ENCODE data around the gene ARPC1B.
A peak's percentile ranks its signal among the peaks of the same experiment; 100 is the strongest.

Gene ARPC1B

DNA sequence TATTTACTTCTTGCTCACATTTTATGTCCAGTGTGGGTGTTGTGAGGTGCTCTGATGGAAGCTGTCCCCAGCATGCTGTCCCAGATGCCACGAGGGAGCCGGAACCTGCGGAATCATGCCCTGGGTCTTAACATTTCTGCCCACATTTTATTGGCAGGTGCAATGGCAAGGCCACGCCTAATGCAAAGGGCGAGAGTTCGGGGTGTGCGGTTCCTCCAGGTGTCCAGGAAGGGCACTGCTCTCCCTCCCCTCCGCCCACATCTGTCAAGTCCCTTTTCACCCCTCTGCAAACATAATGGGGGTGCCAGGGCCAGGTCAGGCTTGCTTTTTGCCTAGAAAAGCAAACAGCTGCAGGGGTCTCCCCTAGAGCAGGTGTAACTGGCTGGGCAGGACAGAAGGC is 17.5 kb downstream of the ARPC1B start:
- DNase-seq: no peak

DNA sequence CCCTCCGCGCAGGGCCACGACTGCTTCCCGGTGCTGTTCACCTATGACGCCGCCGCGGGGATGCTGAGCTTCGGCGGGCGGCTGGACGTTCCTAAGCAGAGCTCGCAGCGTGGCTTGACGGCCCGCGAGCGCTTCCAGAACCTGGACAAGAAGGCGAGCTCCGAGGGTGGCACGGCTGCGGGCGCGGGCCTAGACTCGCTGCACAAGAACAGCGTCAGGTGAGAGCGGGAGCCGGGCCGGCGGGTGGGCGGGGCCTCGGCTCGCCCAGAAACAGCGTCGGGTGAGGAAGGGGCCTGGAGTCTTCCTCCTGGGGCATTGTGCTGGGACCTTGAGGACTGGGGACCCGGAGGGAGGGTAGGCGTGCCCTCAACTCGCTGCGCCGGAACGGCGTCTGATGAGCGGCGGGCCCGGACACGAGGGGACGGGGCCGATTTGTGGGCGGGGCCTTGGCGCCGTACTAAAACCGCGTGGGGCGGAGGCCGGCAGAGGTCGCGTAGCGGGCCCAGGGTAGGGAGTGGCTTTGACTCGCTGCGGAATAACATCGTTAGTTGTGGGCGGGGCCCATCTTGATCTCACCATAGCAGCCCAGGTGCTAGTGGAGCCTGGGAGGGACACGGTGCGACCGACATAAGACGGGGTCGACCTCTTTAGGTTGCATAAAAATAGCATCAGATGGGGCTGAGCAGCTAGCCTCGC is 18.3 kb downstream of the ARPC1B start:
- peak; percentile 79 for DNase-seq

- DNase-seq: no peak
These were observed 19.0 kb downstream of the ARPC1B start for GRCh38 chr7:99393355-99394187.

- DNase-seq: no peak
These were observed 19.6 kb downstream of the ARPC1B start for GRCh38 chr7:99394188-99394502.

GRCh38 chr7:99395616-99396327 is 21.2 kb downstream of the ARPC1B start:
- no peak for DNase-seq

DNA sequence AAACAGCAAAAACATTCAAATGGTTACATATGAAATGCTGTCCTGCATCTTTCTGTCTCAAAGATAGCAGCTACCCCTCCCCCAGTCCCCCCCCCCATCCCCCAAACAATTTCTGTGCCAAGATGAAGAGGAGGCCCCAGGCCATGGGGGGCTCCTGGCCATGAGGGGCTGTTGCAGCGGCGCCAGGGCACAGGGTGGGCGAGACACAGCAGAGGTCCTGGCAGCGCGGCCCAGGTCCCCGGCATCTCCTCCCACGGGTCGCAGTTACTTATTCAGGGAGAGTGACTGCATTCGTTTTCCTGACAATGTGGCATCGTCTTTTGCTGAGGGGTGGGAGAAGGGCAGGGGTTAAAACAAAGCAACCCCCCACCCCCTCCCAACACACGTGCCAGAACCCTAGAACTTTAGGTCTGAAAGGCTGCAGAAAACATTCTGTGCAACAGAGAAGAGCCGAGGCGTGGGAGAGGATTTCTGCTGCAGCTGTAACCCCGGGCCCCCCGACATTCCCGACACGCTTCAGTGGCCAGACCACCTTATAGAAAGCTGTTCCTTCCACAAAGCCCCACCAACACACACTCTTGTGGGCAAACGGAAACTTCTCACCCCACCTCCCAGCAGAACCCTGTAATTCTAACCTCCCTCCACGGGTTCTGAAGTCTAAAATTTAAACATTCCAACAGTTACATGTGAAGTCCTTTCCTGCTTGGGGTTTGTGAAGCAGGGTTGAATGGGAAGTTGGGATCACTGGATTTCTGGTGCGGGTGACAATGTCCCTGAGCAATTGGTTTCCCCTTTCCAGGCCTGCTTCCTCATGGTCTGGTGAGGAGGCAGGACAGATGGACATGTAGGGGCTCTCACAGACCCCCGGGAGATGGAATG is 22.1 kb downstream of the ARPC1B start:
- DNase-seq: no peak

DNA sequence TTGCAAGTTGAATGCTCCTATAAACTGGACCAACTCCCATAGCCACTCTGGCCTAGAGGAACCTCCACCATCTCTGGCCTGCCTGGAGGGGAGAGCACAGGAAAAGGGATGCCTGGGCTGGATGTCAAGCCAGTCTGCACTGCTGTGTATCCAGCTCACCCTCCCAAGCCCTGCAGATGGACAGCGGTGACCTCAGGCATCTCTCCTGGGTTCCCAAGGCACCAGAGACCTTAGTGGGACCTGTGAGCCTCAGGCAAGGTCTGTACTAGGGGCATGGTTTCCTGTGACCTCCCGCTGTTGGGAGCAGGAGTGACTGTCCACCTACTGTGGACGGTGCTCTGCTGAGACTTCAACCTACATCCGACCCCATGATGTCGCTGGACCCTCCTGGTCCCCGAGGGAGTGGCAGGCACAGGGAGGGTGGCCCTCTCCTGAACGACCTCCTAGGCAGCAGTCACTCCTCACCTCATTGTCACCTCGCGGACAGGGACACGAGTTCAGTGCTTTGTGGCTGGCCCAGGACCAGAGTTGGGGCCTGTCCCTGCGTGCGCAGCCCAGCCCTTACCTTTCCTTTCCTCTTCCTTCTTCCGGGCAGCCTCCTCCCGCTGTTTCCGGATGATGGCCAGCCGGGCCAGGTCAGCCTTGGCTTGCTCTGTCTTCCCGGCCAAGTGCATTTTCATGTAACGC is 22.9 kb downstream of the ARPC1B start:
- no peak for DNase-seq

DNA sequence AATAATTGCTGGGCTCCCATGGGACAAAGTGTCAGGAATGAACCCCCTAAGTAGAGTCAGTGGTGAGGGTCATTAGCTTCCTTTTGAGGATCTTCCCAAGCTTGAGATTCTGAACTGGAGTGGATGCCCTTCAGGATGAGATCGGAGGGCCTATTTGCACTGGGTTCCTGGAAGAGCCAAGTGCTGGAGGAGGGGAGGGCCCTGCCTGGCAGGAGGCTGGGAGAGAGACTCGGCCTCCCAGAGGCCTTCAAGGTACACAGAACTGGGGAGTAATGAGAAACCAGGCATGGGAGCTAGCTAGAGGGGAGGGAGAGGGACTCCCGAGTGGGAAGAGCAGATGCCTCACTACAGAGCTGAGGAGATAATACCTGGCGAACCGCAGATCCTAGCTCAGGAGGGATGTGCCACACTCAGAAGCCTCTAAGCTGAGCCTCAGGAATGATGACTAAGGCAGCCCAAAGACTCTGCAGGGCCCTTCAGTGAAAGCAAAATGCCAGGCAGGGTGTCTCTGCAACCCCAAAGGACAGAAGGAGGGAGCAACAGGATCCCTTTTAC is 24.4 kb downstream of the ARPC1B start:
- no peak for DNase-seq

DNA sequence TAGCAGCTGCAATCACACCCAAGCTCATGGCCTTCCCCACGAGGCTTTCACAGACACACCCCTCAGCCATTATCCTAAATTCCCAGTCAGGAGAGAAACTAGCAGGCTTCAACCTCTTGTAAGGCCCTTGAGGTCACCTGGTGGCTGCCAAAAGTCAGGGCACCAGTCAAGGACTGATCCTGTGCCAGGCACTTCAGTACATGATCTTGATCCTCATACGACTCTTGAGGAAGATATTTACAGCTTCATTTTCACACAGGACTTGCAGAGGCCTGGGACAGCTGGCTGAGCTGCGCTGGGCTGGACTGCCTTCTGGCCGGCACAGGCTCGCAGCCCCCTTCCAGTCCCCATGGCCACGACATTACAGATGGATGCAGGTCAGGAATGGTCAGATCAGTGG is 25.1 kb downstream of the ARPC1B start:
- DNase-seq: no peak

DNA sequence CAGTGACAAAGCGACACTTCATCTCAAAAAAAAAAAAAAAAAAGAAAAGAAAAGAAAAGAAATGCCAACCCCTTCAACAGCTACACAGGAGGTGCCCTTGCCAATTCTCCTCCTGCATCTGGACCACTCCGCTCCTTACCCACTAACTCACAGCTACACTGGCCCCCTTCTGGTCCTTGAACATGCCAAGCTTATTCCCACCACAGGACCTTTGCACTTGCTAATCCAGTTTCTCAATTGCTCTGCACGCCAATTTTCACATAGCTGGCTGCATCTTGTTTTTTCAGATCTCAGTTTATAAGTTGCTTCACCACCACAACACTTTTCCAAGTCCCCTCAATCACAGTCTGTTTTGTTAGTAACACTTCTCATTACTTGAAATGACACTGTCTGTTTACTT is 28.3 kb downstream of the ARPC1B start:
- no peak for DNase-seq

GRCh38 chr7:99403764-99404163 is 29.2 kb downstream of the ARPC1B start:
- DNase-seq: no peak

DNA sequence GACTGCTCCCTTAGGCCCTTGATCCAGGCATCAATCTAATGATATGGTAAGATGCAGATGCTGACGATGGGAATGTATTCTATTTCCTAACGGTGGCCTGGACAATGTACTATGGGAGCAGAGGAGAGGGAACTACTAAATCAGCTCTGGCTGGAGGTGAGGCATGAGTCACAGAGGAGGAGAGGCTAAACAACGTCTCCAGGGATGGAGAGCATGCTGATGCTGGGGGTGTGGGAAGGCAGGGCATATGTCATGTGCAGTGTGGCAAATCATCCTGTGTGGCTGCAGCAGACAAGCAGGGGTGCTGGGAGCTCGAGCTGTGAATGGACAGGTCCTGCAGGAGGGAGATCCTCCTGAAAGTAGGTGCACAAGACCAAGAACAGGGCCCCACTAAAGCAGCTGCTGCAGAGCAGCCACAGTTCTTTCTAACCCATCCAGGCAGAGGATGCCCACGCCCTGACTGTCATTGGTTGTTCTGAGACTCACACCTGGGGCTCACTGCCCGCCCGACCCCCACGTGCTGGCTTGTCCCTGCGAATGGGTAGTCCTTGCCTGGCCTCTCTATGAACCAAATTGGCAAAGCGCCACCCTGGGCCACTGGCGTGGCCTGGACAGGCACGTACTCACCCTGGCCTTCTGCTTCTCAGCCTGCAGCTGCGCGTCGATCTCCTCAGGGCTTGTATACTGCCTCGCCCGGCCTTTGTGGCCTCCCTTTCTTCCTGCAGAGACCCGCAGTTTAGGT is 29.9 kb downstream of the ARPC1B start:
- no peak for DNase-seq

DNA sequence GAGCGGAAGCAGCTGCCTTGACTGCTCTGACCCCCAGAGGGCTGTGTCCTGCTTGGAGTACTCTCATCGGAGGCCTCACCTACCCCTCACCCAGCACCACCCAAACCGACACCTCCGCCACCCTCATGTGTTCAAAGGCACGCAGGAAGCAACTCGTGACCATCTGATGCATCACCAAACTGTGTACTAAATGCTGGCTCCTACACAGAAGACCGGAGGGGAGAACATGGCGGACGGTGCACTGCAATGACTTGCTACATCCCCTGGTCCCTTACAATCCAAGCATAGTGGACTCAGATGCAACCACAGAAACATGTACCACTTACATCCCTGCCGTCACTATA is 30.4 kb downstream of the ARPC1B start:
- DNase-seq: no peak

- no peak for DNase-seq
These were observed 32.0 kb downstream of the ARPC1B start for GRCh38 chr7:99406557-99406956.

DNA sequence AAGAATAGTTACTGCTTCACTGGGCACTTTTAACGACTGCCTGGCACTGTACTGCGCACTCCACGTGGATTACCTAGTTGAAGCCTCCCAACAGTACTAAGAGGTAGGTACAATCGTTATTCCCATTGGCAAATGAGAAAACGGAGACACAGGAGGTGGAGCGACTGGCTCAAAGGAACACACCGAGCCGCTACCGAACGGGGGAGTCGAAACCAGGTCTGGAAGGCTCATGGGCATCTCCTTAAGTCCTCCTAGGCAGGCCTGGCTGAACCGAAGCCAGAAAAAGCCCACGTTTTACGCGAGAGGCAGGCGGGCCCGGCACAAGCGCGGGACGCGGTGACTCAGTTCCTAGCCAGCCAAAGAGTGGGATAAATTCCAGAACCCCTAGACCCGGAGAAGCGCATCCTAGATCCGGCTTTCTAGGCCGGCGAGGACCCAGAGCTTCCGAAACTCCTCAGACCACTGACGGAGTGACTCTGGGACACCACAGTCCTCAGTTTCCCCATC is 33.4 kb downstream of the ARPC1B start:
- no peak for DNase-seq

DNA sequence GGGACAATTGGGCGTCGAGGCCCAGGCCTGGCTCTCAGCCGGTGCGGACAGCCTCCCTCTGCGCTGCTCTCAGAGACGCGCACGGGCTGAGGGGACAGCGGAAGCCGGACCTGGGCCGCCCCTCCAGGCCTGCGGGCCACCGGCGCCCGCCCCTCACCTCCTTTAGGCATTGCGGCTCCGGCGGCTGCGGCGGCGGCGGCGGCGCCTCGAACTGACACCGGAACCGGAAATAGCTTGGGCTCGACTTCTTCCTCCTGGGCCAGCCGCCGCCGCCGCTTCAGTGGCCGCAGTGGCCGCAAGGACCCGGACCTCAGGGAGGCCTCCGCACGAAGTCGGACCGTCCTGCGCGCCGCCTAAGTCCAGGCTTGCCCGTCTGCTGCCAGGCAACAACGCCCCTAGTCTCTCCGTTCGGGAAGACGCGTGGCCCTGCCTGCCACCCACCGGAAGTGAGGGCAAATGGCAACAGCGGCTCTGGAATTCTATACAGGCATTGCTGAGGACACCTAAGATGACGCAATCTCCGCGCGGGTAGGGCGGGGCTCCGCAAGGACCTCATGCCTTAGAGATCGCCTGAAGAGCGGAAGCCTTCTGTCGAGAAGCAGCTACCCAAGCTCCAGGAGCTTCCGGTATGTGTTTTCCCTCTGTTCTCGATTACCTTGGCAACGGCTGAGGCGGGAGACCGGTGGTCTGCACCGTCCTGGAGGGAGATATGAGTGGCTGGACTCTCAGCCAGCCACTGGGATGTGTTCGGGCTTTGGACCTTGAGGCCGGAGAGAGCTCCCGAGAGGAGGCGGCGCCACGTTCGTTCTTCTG is 34.1 kb downstream of the ARPC1B start, which contains the start of the genes BUD31 and PDAP1:
BUD31 (plus strand) TSS at position 591 of the 813 bp plus-strand sequence. CDS start 2,124 bp downstream, outside the sequence.
PDAP1 (minus strand) TSS at position 219 of the 813 bp plus-strand sequence; CDS start at position 170, 49 bp downstream.
- peak; percentile 90 for DNase-seq

DNA sequence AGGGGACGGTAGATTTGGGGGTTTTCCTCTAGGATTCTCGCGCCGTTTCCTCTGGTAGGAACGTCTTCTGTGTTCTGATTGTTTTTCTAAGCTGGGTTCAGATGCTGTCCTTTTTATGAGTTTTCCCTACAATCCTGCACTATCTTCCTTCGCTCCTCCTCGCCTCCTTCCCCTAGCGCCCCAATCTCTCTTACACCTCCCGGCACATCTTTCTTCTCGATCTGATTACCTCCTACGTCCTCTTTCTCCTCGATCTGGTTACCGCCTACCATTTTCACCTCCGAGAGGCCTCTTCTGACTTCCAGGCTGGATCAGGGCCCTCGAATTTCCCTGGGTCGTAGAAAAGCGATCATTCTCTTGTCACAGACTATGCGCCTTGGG is 34.7 kb downstream of the ARPC1B start:
- no peak for DNase-seq

DNA sequence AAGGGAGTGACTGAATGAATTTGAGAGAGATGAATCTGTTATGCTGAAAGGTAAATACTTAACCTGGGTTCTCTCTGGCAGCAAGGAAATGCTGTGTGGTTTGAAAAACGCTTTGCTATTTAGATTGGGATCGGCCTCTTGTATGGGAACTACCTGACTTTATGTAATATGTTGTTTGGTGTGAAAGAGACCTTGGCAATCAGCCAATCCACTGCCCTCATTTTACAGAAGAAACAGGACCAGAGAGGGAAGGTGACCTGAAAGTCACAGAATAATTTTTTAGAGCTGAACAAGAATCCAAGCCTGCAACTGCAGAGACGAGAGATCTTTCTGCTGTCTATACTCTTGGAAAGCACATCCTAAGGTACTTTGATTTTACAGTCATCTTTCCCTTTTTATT is 35.3 kb downstream of the ARPC1B start:
- DNase-seq: no peak

- no peak for DNase-seq
These were observed 36.1 kb downstream of the ARPC1B start for GRCh38 chr7:99410635-99411034.

Measured in DMS153 (cell line).